ENCODE measurements around the gene SUMF2. TPM values are rescaled to one million over a fixed set of nuclear protein-coding genes. Genes with fewer than 3 reads are reported as not detected.

Gene SUMF2
- total and polyA plus RNA-seq, 2 of the 13 experiments (the other 11 are each of a cell fraction or from before 2014, with no cell fraction given): 48.9 to 54.4 TPM

DNA sequence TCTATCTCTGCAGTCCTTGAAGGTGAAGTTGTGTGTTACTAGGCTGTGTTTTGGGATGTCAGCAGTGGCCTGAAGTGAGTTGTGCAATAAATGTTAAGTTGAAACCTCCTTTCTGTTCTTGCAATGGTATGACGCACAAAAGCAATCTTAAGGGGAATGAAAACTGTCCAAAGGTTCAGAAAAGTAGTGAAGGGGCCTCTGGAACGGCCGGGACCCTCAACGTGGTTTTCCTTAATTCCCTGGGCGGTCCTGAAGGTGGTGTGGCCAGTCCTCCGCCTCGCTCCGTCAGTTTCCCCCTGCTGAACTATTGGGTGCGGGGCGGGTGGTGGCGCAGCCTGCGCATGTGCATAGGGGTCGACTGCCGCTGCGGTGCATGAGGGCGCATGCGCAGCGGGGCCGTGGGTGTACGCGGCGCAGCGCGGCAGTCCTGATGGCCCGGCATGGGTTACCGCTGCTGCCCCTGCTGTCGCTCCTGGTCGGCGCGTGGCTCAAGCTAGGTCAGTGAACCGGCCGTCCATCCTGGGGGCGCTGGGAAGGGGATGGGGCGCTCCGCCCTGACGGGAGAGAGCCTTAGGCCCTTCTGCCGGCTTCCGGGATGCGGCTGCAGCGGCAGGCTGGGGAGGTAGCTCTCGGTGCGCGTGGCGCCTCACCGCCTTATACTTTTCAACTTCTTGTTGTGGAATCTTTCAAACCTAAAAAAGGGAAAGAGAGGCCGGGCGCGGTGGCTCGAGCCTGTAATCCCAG lies at the start of gene SUMF2 (continued):
- TF ChIP-seq, protein P1, sequence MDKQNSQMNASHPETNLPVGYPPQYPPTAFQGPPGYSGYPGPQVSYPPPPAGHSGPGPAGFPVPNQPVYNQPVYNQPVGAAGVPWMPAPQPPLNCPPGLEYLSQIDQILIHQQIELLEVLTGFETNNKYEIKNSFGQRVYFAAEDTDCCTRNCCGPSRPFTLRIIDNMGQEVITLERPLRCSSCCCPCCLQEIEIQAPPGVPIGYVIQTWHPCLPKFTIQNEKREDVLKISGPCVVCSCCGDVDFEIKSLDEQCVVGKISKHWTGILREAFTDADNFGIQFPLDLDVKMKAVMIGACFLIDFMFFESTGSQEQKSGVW (CRISPR knock-in tag; IDR thresholded peaks at IDR 0.05; ENCODE audit: borderline replicate concordance): no peak
- no peak for TF ChIP-seq CBX2 (IDR thresholded peaks at IDR 0.05; ENCODE audit: low read depth, low read length)
- TF ChIP-seq CBX2 (CRISPR knock-in tag; IDR thresholded peaks at IDR 0.05; ENCODE audit: low read depth): 0 out of 2 replicates have a peak, but pooled peaks have one; percentile 69
- TF ChIP-seq ZZZ3 (CRISPR knock-in tag; IDR thresholded peaks at IDR 0.05; ENCODE audit: borderline replicate concordance): no peak
- TF ChIP-seq MED1 (CRISPR knock-in tag; IDR thresholded peaks at IDR 0.05): peak; percentile 80
- no peak for TF ChIP-seq KLF13 (CRISPR knock-in tag; IDR thresholded peaks at IDR 0.05)
- peak; percentile 96 for TF ChIP-seq RXRA (CRISPR knock-in tag; IDR thresholded peaks at IDR 0.05)
- no peak for TF ChIP-seq HOXA7 (CRISPR knock-in tag; IDR thresholded peaks at IDR 0.05)
- TF ChIP-seq, protein P2, sequence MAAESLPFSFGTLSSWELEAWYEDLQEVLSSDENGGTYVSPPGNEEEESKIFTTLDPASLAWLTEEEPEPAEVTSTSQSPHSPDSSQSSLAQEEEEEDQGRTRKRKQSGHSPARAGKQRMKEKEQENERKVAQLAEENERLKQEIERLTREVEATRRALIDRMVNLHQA (CRISPR knock-in tag; IDR thresholded peaks at IDR 0.05): no peak
- TF ChIP-seq ZNF709 (CRISPR knock-in tag; IDR thresholded peaks at IDR 0.05): peak; percentile 88
- peak; percentile 82 for TF ChIP-seq POLR2AphosphoS5 (IDR thresholded peaks at IDR 0.05; ENCODE audit: low read depth, low read length)
- TF ChIP-seq ZNF878 (CRISPR knock-in tag; IDR thresholded peaks at IDR 0.05): peak; percentile 72
- TF ChIP-seq, protein P3, sequence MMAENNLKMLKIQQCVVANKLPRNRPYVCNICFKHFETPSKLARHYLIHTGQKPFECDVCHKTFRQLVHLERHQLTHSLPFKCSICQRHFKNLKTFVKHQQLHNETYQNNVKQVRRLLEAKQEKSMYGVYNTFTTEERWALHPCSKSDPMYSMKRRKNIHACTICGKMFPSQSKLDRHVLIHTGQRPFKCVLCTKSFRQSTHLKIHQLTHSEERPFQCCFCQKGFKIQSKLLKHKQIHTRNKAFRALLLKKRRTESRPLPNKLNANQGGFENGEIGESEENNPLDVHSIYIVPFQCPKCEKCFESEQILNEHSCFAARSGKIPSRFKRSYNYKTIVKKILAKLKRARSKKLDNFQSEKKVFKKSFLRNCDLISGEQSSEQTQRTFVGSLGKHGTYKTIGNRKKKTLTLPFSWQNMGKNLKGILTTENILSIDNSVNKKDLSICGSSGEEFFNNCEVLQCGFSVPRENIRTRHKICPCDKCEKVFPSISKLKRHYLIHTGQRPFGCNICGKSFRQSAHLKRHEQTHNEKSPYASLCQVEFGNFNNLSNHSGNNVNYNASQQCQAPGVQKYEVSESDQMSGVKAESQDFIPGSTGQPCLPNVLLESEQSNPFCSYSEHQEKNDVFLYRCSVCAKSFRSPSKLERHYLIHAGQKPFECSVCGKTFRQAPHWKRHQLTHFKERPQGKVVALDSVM (CRISPR knock-in tag; IDR thresholded peaks at IDR 0.05): no peak
- no peak for TF ChIP-seq SATB2 (CRISPR knock-in tag; IDR thresholded peaks at IDR 0.05)
- peak; percentile 44; the same call in 1 of the 2 replicates for TF ChIP-seq BRD4 (CRISPR knock-in tag; IDR thresholded peaks at IDR 0.05)
- TF ChIP-seq HDAC2 (CRISPR knock-in tag; IDR thresholded peaks at IDR 0.05): peak; percentile 59
- TF ChIP-seq NFE2L1 (CRISPR knock-in tag; IDR thresholded peaks at IDR 0.05; ENCODE audit: borderline replicate concordance): no peak
- no peak for TF ChIP-seq NPAS2 (CRISPR knock-in tag; IDR thresholded peaks at IDR 0.05; ENCODE audit: borderline replicate concordance)
- TF ChIP-seq MTF2 (CRISPR knock-in tag; IDR thresholded peaks at IDR 0.05; ENCODE audit: borderline replicate concordance): 0 out of 2 replicates have a peak, but pooled peaks have one; percentile 33
- peak; percentile 57; the same call in 1 of the 2 replicates for TF ChIP-seq ZFP90 (CRISPR knock-in tag; IDR thresholded peaks at IDR 0.05; ENCODE audit: borderline replicate concordance)
- no peak for TF ChIP-seq ATF7 (IDR thresholded peaks at IDR 0.05)
- TF ChIP-seq ATF7 (CRISPR knock-in tag; IDR thresholded peaks at IDR 0.05): 0 out of 2 replicates have a peak, but pooled peaks have one; percentile 33
- peak; percentile 86; the same call in 1 of the 2 replicates for TF ChIP-seq ZNF138 (CRISPR knock-in tag; IDR thresholded peaks at IDR 0.05; ENCODE audit: low read depth)
- TF ChIP-seq, protein P4, sequence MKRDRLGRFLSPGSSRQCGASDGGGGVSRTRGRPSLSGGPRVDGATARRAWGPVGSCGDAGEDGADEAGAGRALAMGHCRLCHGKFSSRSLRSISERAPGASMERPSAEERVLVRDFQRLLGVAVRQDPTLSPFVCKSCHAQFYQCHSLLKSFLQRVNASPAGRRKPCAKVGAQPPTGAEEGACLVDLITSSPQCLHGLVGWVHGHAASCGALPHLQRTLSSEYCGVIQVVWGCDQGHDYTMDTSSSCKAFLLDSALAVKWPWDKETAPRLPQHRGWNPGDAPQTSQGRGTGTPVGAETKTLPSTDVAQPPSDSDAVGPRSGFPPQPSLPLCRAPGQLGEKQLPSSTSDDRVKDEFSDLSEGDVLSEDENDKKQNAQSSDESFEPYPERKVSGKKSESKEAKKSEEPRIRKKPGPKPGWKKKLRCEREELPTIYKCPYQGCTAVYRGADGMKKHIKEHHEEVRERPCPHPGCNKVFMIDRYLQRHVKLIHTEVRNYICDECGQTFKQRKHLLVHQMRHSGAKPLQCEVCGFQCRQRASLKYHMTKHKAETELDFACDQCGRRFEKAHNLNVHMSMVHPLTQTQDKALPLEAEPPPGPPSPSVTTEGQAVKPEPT (CRISPR knock-in tag; IDR thresholded peaks at IDR 0.05; ENCODE audit: low read depth): no peak
- no peak for TF ChIP-seq SUZ12 (IDR thresholded peaks at IDR 0.05; ENCODE audit: low read depth, low read length)
- peak; percentile 49; the same call in 1 of the 2 replicates for TF ChIP-seq ELF3 (CRISPR knock-in tag; IDR thresholded peaks at IDR 0.05)
- TF ChIP-seq SP140L (CRISPR knock-in tag; IDR thresholded peaks at IDR 0.05; ENCODE audit: borderline replicate concordance): no peak

Measured in HepG2 (cell line).